Suprapubic skin (tissue), 4 donors: ENCODE data around the gene NTN4. TPM values are rescaled to one million over a fixed set of nuclear protein-coding genes. Genes with fewer than 3 reads are reported as not detected.
"Not testable (repeated sequence)": the region's sequence is repeated elsewhere in the genome, so short reads cannot be mapped to it uniquely, and the experiment has no call there.

Experiments used
- DNase-seq, 2 donors: peaks; one replicate each; pipeline ENCODE4 v3.0.0-alpha.2; 2019; ENCODE audit warnings: low spot score in 2 of 2
- H3K27ac ChIP-seq: fragments of 200-600 bp; sonication (generic); one replicate; pipeline ENCODE4 v1.5.1; 2019
- H3K27me3 ChIP-seq: fragments of 200-600 bp; sonication (generic); one replicate; pipeline ENCODE4 v1.5.1; 2019
- H3K36me3 ChIP-seq: fragments of 200-600 bp; sonication (generic); one replicate; pipeline ENCODE4 v1.5.1; 2019
- H3K4me1 ChIP-seq: fragments of 200-600 bp; sonication (generic); one replicate; pipeline ENCODE4 v1.5.1; 2019
- H3K4me3 ChIP-seq: fragments of 200-600 bp; sonication (generic); one replicate; pipeline ENCODE4 v1.5.1; 2019; ENCODE audit warnings: mild to moderate bottlenecking
- H3K9me3 ChIP-seq: fragments of 200-600 bp; sonication (generic); one replicate; pipeline ENCODE4 v1.5.1; 2019
- CTCF ChIP-seq, 2 donors: fragments of 200-600 bp in 1 of 2; fragments of 450-650 bp in 1 of 2; sonication (generic) in 1 of 2; IDR thresholded peaks; one replicate each; pipeline ENCODE4 v1.5.1; 2016 to 2019; ENCODE audit warnings: antibody characterized with exemption in 2 of 2, mild to moderate bottlenecking in 1 of 2, moderate library complexity in 1 of 2
- EP300 ChIP-seq: sonication (generic); formaldehyde crosslinking; IDR thresholded peaks from one replicate; pipeline ENCODE4 v1.6.1; 2017; ENCODE audit warnings: antibody characterized with exemption
- POLR2A ChIP-seq, 2 donors: fragments of 450-650 bp; IDR thresholded peaks; one replicate each; pipeline ENCODE4 v1.6.1; 2017; ENCODE audit warnings: antibody characterized with exemption in 2 of 2, mild to moderate bottlenecking in 2 of 2, moderate library complexity in 2 of 2
- POLR2AphosphoS5 ChIP-seq, 3 donors: sonication (generic); formaldehyde crosslinking; IDR thresholded peaks; one replicate each; pipeline ENCODE4 v1.6.1; 2017; ENCODE audit warnings: antibody characterized with exemption in 3 of 3
- WGBS: methylation state at CpG from one replicate; pipeline ENCODE4 v1.1.5; 2018; 5-methylcytosine and 5-hydroxymethylcytosine counted together
- total RNA-seq, 4 donors: library from RNA; depleted of rRNA; stranded (reverse); fragments of >200 nt; gene quantifications; one replicate each; pipeline ENCODE4 v1.1.0, GENCODE V29; 2016

NTN4 gene
- total RNA-seq, 4 donors from 2014 or later: 7.2 to 18.7 (median 13.0) TPM

GRCh38 chr12:95784286-95784685, 6.3 kb downstream of the NTN4 start:
- Histone ChIP-seq H3K4me1 (peaks cover 38% of the 10 kb centered on the region), H3K9me3 (no peaks in the 10 kb centered on the region)

GRCh38 chr12:95775466-95775865, 15.1 kb downstream of the NTN4 start:
- not testable (repeated sequence) for H3K27ac ChIP-seq, H3K4me3 ChIP-seq, DNase-seq, H3K9me3 ChIP-seq, H3K36me3 ChIP-seq, H3K4me1 ChIP-seq, H3K27me3 ChIP-seq
- WGBS: 88% methylated on average over 10 of the region's 10 CpGs

More at GRCh38 chr12:95784286-95784685, 6.3 kb downstream of the NTN4 start:
- Histone ChIP-seq H3K27ac (no peak overlapping the region), H3K4me3 (no peak overlapping the region), H3K36me3 (no peaks in the 10 kb centered on the region), H3K27me3 (no peaks in the 10 kb centered on the region)
- no peak for DNase-seq
- 66% methylated on average over 4 of the region's 4 CpGs for WGBS
- TF ChIP-seq POLR2A (IDR thresholded peaks at IDR 0.05): no peak
- no peak for TF ChIP-seq POLR2AphosphoS5 (IDR thresholded peaks at IDR 0.05)
- no peak for TF ChIP-seq CTCF (IDR thresholded peaks at IDR 0.05)
- no peak for TF ChIP-seq EP300

DNA sequence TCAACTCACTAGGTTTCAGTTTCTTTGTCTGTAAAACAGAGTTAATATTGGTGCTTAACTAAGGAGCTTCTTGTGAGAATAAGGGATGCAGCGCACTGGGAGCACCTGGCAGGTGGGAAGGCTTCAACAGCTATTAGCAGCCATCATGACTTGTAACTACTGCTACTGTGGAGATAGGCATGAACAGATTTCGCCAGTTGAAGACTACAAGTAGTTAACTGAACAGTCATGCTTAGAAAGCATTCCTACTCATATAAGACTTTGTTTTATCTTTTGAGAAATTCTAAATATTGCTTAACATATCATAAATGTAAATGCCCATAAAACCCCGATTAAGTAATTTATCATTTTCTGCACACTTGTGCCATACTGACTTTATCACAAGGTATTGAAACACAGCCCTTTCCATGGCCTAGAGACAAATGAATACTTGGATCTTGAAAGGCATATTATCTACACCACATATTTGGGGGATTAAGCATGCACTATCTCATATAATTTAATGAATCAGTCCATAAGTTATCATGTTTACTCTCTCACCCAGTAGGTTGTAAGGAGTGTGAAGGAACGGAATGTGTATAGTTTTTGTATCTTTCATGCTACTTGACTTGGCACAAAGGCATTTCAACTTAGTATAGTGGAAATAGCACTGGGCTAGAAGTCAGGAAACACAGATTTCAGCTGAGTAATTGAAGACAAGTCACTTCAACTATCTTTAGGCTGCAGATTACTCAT, 16.1 kb downstream of the NTN4 start:
- no peaks in the 10 kb centered on the region for H3K9me3 ChIP-seq
- no peak for DNase-seq
- TF ChIP-seq POLR2AphosphoS5 (IDR thresholded peaks at IDR 0.05) (no peak), CTCF (IDR thresholded peaks at IDR 0.05) (no peak), POLR2A (IDR thresholded peaks at IDR 0.05) (no peak), EP300 (no peak)

GRCh38 chr12:95773320-95773719, 17.2 kb downstream of the NTN4 start:
- Histone ChIP-seq H3K9me3 (no peaks in the 10 kb centered on the region), H3K4me3 (no peak overlapping the region), H3K27me3 (no peaks in the 10 kb centered on the region), H3K36me3 (no peaks in the 10 kb centered on the region), H3K4me1 (no peaks in the 10 kb centered on the region), H3K27ac (no peak overlapping the region)
- TF ChIP-seq CTCF (IDR thresholded peaks at IDR 0.05) (no peak), EP300 (no peak), POLR2A (IDR thresholded peaks at IDR 0.05) (no peak), POLR2AphosphoS5 (IDR thresholded peaks at IDR 0.05) (no peak)
- no peak for DNase-seq
- 86% methylated on average over 6 of the region's 6 CpGs for WGBS

More for the DNA sequence above, 16.1 kb downstream of the NTN4 start:
- Histone ChIP-seq H3K36me3 (no peaks in the 10 kb centered on the region), H3K4me1 (no peaks in the 10 kb centered on the region), H3K4me3 (no peak overlapping the region), H3K27ac (no peak overlapping the region), H3K27me3 (no peaks in the 10 kb centered on the region)
- WGBS: 85% methylated on average over 4 of the region's 4 CpGs

DNA sequence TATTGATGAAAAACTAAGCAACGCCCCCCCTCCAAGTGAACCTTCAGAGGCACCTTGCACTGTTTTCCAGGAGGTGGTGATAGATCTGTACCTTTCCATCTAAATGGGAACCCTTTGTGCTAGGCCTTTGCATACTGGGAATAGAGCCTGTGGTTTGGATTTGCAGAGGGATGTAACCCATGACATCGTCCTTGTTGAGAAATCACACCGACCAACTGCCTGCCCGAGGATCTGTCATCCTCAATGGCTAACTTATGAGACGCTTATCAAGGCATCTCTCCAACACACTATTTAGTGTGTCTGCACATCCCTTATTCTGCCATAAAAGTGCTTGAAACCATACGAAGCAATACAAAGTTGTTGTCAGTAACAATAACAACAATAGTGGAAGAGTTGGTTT, 22.9 kb downstream of the NTN4 start:
- Histone ChIP-seq H3K9me3 (no peaks in the 10 kb centered on the region), H3K36me3 (no peaks in the 10 kb centered on the region), H3K27ac (no peak overlapping the region), H3K4me1 (peaks cover 17% of the 10 kb centered on the region), H3K4me3 (no peak overlapping the region), H3K27me3 (no peaks in the 10 kb centered on the region)
- TF ChIP-seq POLR2A (IDR thresholded peaks at IDR 0.05): no peak
- TF ChIP-seq POLR2AphosphoS5 (IDR thresholded peaks at IDR 0.05): no peak
- TF ChIP-seq CTCF (IDR thresholded peaks at IDR 0.05): no peak
- TF ChIP-seq EP300: no peak
- 84% methylated on average over 6 of the region's 6 CpGs for WGBS
- DNase-seq: no peak
